HCT116 (cell line): ENCODE results near the gene LMCD1. TPM values are rescaled to one million over a fixed set of nuclear protein-coding genes. Genes with fewer than 3 reads are reported as not detected.

Source experiments
- ATAC-seq: fragments of 200-7000 bp; cut with Tn5 transposase; 2 replicates; pipeline ENCODE4 v1.9.1; 2020; ENCODE audit warnings: mild to moderate bottlenecking, moderate library complexity
- BruUV-seq: library from RNA; stranded (reverse); fragments of 400-500 nt; replicated peaks from 2 replicates; lab custom pipeline; 2021; lab: Mats Ljungman, UMichigan
- CTCF ChIA-PET: fragments of 300-600 bp; sonication (Branson Sonifier 250); formaldehyde crosslinking; loops from one replicate; lab custom pipeline; 2021; ENCODE audit warnings: antibody characterized with exemption; lab: Charles Lee
- POLR2A ChIA-PET: fragments of 300-600, 350-600 bp; sonication (Branson Sonifier 250); formaldehyde crosslinking; loops from one replicate; lab custom pipeline; 2021; ENCODE audit warnings: antibody characterized with exemption; lab: Charles Lee
- RAD21 ChIA-PET, 2 experiments: fragments of 300-600 bp; sonication (Branson Sonifier 250); formaldehyde crosslinking; loops; one replicate each; lab custom pipeline; 2023; ENCODE audit warnings: low total read pairs in 2 of 2; ENCODE audit not compliant: uncharacterized antibody in 2 of 2, unreplicated experiment in 2 of 2, low non-redundant PET in 1 of 2; lab: Charles Lee
- DNase-seq: peaks from one replicate; pipeline ENCODE4 v3.0.0-alpha.2; 2010; ENCODE audit warnings: low read depth, low spot score
- H2AFZ ChIP-seq: fragments of 200-600 bp; shearing (Covaris generic), sonication (generic); 2 replicates; pipeline ENCODE4 v1.6.1; 2017; ENCODE audit warnings: low read depth, mixed run types, mixed read lengths, antibody characterized with exemption, low read length; ENCODE audit not compliant: poor library complexity, severe bottlenecking
- H3K27ac ChIP-seq: 2 replicates; pipeline ENCODE4 v1.5.1; 2012; ENCODE audit warnings: low read depth, low read length
- H3K27me3 ChIP-seq: fragments of 200-600 bp; sonication (generic); 2 replicates; pipeline ENCODE4 v1.6.1; 2016; ENCODE audit warnings: mixed run types, low read length, mixed read lengths; ENCODE audit not compliant: insufficient read depth
- H3K36me3 ChIP-seq, 2 experiments: fragments of 200-500 bp in 1 of 2; fragments of 200-600 bp in 1 of 2; sonication (Bioruptor generic) in 1 of 2; sonication (generic) in 1 of 2; 2 replicates each; pipeline versions ENCODE4 v1.5.1 to v1.6.1; 2014 to 2016; ENCODE audit warnings: low read length in 2 of 2, inconsistent platforms in 1 of 2, mixed read lengths in 1 of 2, mixed run types in 1 of 2; ENCODE audit not compliant: insufficient read depth in 2 of 2, control insufficient read depth in 1 of 2
- H3K4me1 ChIP-seq, 2 experiments: fragments of 200-600 bp in 1 of 2; sonication (generic) in 1 of 2; 2 replicates each; pipeline versions ENCODE4 v1.5.1 to v1.6.1; 2012 to 2017; ENCODE audit warnings: low read length in 2 of 2, inconsistent platforms in 1 of 2, mild to moderate bottlenecking in 1 of 2, mixed read lengths in 1 of 2, mixed run types in 1 of 2, moderate library complexity in 1 of 2; ENCODE audit not compliant: insufficient read depth in 2 of 2, control insufficient read depth in 1 of 2
- H3K4me2 ChIP-seq: fragments of 200-600 bp; sonication (generic); 2 replicates; pipeline ENCODE4 v1.6.1; 2017; ENCODE audit warnings: mixed run types, low read length, mixed read lengths
- H3K4me3 ChIP-seq, 2 experiments: fragments of 200-600 bp in 1 of 2; sonication (generic) in 1 of 2; replicated peaks in 1 of 2; 2 replicates each; pipeline ENCODE4 v1.5.1; 2011 to 2016; ENCODE audit warnings: low read length in 2 of 2, control low read depth in 1 of 2, low read depth in 1 of 2, mild to moderate bottlenecking in 1 of 2, mixed read lengths in 1 of 2, mixed run types in 1 of 2
- H3K79me2 ChIP-seq: fragments of 200-600 bp; sonication (generic); 2 replicates; pipeline ENCODE4 v1.6.1; 2017; ENCODE audit warnings: mild to moderate bottlenecking, mixed run types, low read length, moderate library complexity, mixed read lengths; ENCODE audit not compliant: insufficient read depth
- H3K9ac ChIP-seq: fragments of 200-600 bp; sonication (generic); 2 replicates; pipeline ENCODE4 v1.6.1; 2016; ENCODE audit warnings: low read length, mixed read lengths
- H3K9me2 ChIP-seq: fragments of 200-600 bp; sonication (generic), shearing (Covaris generic); 2 replicates; pipeline ENCODE4 v1.6.1; 2017; ENCODE audit warnings: mixed run types, mild to moderate bottlenecking, moderate library complexity; ENCODE audit not compliant: insufficient read depth
- H3K9me3 ChIP-seq, 2 experiments: fragments of 200-500 bp in 1 of 2; fragments of 200-600 bp in 1 of 2; sonication (Bioruptor generic) in 1 of 2; sonication (generic) in 1 of 2; 2 replicates each; pipeline ENCODE4 v1.6.1; 2014 to 2017; ENCODE audit warnings: low read length in 2 of 2, mixed read lengths in 2 of 2, inconsistent platforms in 1 of 2, low read depth in 1 of 2, mild to moderate bottlenecking in 1 of 2, mixed run types in 1 of 2, moderate library complexity in 1 of 2; ENCODE audit not compliant: control insufficient read depth in 1 of 2, insufficient read depth in 1 of 2
- H4K20me1 ChIP-seq: fragments of 200-600 bp; sonication (generic), shearing (Covaris generic); 2 replicates; pipeline ENCODE4 v1.6.1; 2017; ENCODE audit warnings: mixed run types, mild to moderate bottlenecking, moderate library complexity; ENCODE audit not compliant: insufficient read depth
- CBX3 ChIP-seq: IDR thresholded peaks from 2 replicates; pipeline ENCODE4 v1.6.1; 2012; ENCODE audit warnings: low read depth
- FOSL1 ChIP-seq: IDR thresholded peaks from 2 replicates; pipeline ENCODE4 v1.6.1; 2012; ENCODE audit warnings: low read depth
- JUND ChIP-seq: IDR thresholded peaks from 2 replicates; pipeline ENCODE4 v1.6.1; 2012
- RAD21 ChIP-seq: IDR thresholded peaks from 2 replicates; pipeline ENCODE4 v1.6.1; 2012; ENCODE audit warnings: low read depth, mild to moderate bottlenecking
- SIN3A ChIP-seq: IDR thresholded peaks from 2 replicates; pipeline ENCODE4 v1.6.1; 2012; ENCODE audit warnings: low read depth
- SRF ChIP-seq: IDR thresholded peaks from 2 replicates; pipeline ENCODE4 v1.6.1; 2012; ENCODE audit warnings: low read depth
- TCF7L2 ChIP-seq: IDR thresholded peaks from 2 replicates; pipeline ENCODE4 v1.7.0; 2011; ENCODE audit warnings: borderline replicate concordance, inconsistent platforms; ENCODE audit not compliant: insufficient read depth, insufficient read length; ENCODE audit errors: extremely low read depth
- YY1 ChIP-seq: IDR thresholded peaks from 2 replicates; pipeline ENCODE4 v1.6.1; 2011; ENCODE audit warnings: low read length, low read depth, moderate library complexity, mild to moderate bottlenecking; ENCODE audit not compliant: insufficient replicate concordance; ENCODE audit errors: extremely low read depth
- ZFX ChIP-seq: fragments of 450-650 bp; IDR thresholded peaks from 2 replicates; pipeline ENCODE4 v1.6.1; 2017
- intact Hi-C: fragments of 100-400 bp; cut with micrococcal nuclease; formaldehyde crosslinking; loops from 2 replicates; pipeline ENCODE4 v1.10.0; 2022
- total RNA-seq: library from RNA; stranded (reverse); gene quantifications from one replicate; pipeline ENCODE4 v1.2.1, GENCODE V29; 2021; ENCODE audit not compliant: unreplicated experiment
- TF ChIP-seq, protein P1 (sequence below), 3 experiments: fragments of 200-600 bp in 1 of 3; sonication (generic) in 1 of 3; IDR thresholded peaks in 2 of 3; conservative IDR thresholded peaks in 1 of 3; 2 replicates each; pipeline ENCODE4 v1.5.1; 2012 to 2017; ENCODE audit warnings: low read depth in 2 of 3, low read length in 2 of 3, antibody characterized with exemption in 1 of 3, borderline replicate concordance in 1 of 3, control low read depth in 1 of 3, mild to moderate bottlenecking in 1 of 3, mixed read lengths in 1 of 3, mixed run types in 1 of 3, moderate library complexity in 1 of 3; ENCODE audit not compliant: insufficient read depth in 1 of 3
- TF ChIP-seq, protein P2 (sequence below): IDR thresholded peaks from 2 replicates; pipeline ENCODE4 v1.6.1; 2012
- TF ChIP-seq, protein P3 (sequence below): IDR thresholded peaks from 2 replicates; pipeline ENCODE4 v1.6.1; 2011; ENCODE audit warnings: mild to moderate bottlenecking, low read length, moderate library complexity; ENCODE audit not compliant: insufficient replicate concordance; ENCODE audit errors: extremely low read depth
- TF ChIP-seq, protein P4 (sequence below): IDR thresholded peaks from 2 replicates; pipeline ENCODE4 v1.6.1; 2012
- TF ChIP-seq, protein P5 (sequence below): IDR thresholded peaks from 2 replicates; pipeline ENCODE4 v1.6.1; 2012; ENCODE audit warnings: low read depth

LMCD1 gene
- total RNA-seq, 1 experiment from 2014 or later: 4.6 TPM

DNA sequence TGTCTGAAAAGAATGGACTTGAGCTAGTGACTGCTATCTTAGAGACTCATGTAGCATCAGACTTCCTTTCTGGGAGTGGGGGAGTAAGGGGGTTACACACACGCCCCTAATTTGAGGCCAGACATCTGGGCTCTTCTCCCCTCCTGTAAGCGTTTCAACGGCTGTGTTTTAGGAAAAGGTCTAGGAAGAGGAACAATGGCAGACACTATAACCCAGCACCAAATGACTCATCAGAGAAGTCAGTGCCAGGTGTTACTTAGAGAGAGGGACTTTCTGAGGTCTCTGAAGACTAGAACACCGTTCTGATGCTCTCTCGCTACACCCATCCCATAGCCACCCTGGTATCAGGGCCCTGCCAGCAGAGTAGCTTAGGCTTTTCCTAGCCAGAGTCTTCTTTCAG is 77.5 kb downstream of the LMCD1 start (continued):
- TF ChIP-seq, protein P1, sequence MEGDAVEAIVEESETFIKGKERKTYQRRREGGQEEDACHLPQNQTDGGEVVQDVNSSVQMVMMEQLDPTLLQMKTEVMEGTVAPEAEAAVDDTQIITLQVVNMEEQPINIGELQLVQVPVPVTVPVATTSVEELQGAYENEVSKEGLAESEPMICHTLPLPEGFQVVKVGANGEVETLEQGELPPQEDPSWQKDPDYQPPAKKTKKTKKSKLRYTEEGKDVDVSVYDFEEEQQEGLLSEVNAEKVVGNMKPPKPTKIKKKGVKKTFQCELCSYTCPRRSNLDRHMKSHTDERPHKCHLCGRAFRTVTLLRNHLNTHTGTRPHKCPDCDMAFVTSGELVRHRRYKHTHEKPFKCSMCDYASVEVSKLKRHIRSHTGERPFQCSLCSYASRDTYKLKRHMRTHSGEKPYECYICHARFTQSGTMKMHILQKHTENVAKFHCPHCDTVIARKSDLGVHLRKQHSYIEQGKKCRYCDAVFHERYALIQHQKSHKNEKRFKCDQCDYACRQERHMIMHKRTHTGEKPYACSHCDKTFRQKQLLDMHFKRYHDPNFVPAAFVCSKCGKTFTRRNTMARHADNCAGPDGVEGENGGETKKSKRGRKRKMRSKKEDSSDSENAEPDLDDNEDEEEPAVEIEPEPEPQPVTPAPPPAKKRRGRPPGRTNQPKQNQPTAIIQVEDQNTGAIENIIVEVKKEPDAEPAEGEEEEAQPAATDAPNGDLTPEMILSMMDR (IDR thresholded peaks at IDR 0.05 in 2 of 3, conservative IDR thresholded peaks at IDR 0.05 in 1 of 3; ENCODE audit: borderline replicate concordance in 1 of 3, insufficient read depth in 1 of 3, low read depth in 2 of 3, low read length in 2 of 3): no peak
- no peak for TF ChIP-seq SRF
- no peak for TF ChIP-seq SIN3A
- TF ChIP-seq, protein P2, sequence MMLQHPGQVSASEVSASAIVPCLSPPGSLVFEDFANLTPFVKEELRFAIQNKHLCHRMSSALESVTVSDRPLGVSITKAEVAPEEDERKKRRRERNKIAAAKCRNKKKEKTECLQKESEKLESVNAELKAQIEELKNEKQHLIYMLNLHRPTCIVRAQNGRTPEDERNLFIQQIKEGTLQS: no peak

DNA sequence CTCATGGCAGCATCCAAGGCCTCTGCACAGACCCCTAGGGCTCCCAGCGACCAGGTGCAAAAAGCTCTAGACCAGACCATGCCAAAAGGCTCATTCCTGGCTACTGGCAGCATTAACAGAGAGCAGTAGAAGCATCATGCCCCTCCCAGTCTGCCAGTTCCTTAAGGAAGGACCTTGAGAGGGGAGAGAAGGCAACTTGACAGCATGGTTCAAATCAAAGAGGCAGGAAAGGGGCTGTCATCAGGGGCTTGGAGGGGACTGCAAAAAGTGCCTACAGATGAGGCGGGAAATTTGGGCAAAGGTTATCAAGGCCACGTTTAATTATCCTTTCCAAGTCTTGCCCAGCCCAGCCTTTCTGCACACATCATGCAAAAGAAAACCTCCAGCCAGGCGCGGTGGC is 78.3 kb downstream of the LMCD1 start:
- ATAC-seq (no peak), DNase-seq (no peak)
- no peak overlapping the region for H3K4me2 ChIP-seq
- no TSS peak for BruUV-seq
- H3K27me3 ChIP-seq: no peaks in the 10 kb centered on the region
- intact Hi-C loops: no loop called here
- H3K79me2 ChIP-seq: no peaks in the 10 kb centered on the region
- POLR2A ChIA-PET: no interaction called here
- no peaks in the 10 kb centered on the region for H4K20me1 ChIP-seq
- CTCF ChIA-PET: no interaction called here
- H2AFZ ChIP-seq: no peak overlapping the region
- H3K4me1 ChIP-seq: peaks cover 0 to 5% of the 10 kb centered on the region in 2 experiments; a peak in 1 of 4 replicates
- H3K27ac ChIP-seq: no peak overlapping the region
- TF ChIP-seq, protein P3, sequence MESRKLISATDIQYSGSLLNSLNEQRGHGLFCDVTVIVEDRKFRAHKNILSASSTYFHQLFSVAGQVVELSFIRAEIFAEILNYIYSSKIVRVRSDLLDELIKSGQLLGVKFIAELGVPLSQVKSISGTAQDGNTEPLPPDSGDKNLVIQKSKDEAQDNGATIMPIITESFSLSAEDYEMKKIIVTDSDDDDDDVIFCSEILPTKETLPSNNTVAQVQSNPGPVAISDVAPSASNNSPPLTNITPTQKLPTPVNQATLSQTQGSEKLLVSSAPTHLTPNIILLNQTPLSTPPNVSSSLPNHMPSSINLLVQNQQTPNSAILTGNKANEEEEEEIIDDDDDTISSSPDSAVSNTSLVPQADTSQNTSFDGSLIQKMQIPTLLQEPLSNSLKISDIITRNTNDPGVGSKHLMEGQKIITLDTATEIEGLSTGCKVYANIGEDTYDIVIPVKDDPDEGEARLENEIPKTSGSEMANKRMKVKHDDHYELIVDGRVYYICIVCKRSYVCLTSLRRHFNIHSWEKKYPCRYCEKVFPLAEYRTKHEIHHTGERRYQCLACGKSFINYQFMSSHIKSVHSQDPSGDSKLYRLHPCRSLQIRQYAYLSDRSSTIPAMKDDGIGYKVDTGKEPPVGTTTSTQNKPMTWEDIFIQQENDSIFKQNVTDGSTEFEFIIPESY: no peak
- TF ChIP-seq RAD21 (no peak), CBX3 (no peak), YY1 (no peak), JUND (no peak), ZFX (no peak), TCF7L2 (no peak), FOSL1 (no peak)
- TF ChIP-seq, protein P4, sequence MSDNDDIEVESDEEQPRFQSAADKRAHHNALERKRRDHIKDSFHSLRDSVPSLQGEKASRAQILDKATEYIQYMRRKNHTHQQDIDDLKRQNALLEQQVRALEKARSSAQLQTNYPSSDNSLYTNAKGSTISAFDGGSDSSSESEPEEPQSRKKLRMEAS: no peak
- TF ChIP-seq, protein P5, sequence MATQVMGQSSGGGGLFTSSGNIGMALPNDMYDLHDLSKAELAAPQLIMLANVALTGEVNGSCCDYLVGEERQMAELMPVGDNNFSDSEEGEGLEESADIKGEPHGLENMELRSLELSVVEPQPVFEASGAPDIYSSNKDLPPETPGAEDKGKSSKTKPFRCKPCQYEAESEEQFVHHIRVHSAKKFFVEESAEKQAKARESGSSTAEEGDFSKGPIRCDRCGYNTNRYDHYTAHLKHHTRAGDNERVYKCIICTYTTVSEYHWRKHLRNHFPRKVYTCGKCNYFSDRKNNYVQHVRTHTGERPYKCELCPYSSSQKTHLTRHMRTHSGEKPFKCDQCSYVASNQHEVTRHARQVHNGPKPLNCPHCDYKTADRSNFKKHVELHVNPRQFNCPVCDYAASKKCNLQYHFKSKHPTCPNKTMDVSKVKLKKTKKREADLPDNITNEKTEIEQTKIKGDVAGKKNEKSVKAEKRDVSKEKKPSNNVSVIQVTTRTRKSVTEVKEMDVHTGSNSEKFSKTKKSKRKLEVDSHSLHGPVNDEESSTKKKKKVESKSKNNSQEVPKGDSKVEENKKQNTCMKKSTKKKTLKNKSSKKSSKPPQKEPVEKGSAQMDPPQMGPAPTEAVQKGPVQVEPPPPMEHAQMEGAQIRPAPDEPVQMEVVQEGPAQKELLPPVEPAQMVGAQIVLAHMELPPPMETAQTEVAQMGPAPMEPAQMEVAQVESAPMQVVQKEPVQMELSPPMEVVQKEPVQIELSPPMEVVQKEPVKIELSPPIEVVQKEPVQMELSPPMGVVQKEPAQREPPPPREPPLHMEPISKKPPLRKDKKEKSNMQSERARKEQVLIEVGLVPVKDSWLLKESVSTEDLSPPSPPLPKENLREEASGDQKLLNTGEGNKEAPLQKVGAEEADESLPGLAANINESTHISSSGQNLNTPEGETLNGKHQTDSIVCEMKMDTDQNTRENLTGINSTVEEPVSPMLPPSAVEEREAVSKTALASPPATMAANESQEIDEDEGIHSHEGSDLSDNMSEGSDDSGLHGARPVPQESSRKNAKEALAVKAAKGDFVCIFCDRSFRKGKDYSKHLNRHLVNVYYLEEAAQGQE: no peak
- H3K9ac ChIP-seq: no peak overlapping the region
- no peaks in the 10 kb centered on the region for H3K9me2 ChIP-seq
- no peaks in the 10 kb centered on the region for H3K36me3 ChIP-seq
- H3K4me3 ChIP-seq: no peak overlapping the region
- no peaks in the 10 kb centered on the region for H3K9me3 ChIP-seq
- RAD21 ChIA-PET: no interaction called here
